ENCODE data around the gene MICAL2.

The MICAL2 gene

DNA sequence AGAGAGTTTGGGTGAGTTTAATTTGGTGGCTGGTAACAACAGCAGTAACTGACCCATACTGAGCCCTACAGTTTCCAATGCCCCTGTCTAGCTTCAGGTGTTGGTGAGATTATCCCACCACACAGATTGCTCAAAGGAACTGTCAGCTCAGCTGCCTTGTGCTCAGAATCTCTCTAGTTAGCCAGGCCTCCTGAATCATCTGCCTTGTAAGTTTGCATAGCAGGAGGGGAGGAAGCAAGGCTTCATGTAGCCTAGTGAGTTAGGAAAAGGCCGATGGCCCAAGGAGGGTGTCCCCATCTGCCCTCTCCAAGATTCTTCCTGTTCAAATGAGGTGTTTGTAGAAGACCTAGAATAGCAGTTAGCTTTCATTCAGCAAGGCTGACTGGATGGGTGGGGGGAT is 74.3 kb downstream of the MICAL2 start:
- H3K9me3 ChIP-seq, result no peaks in the 10 kb centered on the region
- H3K4me1 ChIP-seq, result no peaks in the 10 kb centered on the region
- no peaks in the 10 kb centered on the region for H3K36me3 ChIP-seq
- H3K27me3 ChIP-seq, result no peaks in the 10 kb centered on the region
- DNase-seq, result no peak
- TF ChIP-seq, protein P1, sequence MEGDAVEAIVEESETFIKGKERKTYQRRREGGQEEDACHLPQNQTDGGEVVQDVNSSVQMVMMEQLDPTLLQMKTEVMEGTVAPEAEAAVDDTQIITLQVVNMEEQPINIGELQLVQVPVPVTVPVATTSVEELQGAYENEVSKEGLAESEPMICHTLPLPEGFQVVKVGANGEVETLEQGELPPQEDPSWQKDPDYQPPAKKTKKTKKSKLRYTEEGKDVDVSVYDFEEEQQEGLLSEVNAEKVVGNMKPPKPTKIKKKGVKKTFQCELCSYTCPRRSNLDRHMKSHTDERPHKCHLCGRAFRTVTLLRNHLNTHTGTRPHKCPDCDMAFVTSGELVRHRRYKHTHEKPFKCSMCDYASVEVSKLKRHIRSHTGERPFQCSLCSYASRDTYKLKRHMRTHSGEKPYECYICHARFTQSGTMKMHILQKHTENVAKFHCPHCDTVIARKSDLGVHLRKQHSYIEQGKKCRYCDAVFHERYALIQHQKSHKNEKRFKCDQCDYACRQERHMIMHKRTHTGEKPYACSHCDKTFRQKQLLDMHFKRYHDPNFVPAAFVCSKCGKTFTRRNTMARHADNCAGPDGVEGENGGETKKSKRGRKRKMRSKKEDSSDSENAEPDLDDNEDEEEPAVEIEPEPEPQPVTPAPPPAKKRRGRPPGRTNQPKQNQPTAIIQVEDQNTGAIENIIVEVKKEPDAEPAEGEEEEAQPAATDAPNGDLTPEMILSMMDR (IDR thresholded peaks at IDR 0.05; ENCODE audit: low read depth, low read length), result no peak
- no peak overlapping the region for H3K4me3 ChIP-seq (ENCODE audit: low read depth, low read length)

DNA sequence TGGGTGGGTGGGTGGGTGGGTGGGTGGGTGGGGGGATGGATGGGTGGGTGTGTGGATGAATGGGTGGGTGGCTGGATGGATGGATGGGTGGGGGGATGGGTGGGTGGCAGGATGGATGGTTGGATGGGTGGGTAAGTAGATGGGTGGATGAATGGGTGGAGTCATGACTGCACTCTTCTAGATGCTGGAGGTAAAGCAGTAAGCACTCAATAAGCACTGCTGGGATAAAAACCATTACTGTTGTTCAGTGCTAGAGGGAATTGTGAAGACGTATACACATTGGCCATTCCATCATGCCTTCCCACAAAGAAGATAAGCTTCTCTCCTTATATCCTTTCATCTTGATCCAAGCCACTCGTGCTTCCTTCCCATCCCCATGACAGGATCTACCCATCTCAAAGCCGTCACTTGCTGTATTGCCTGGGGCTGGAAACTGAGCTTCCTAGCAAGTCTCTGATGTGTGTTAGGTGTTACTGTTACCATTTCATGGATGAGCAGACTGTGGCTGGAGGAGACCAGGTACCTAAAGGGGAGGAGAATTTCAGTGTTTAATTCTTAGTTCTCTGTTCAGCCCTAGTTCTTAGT is 74.8 kb downstream of the MICAL2 start:
- Histone ChIP-seq H3K4me3 (ENCODE audit: low read depth, low read length) (no peak overlapping the region), H3K36me3 (no peaks in the 10 kb centered on the region), H3K27me3 (no peaks in the 10 kb centered on the region), H3K9me3 (no peaks in the 10 kb centered on the region), H3K4me1 (no peaks in the 10 kb centered on the region)
- TF ChIP-seq, protein P1 (IDR thresholded peaks at IDR 0.05; ENCODE audit: low read depth, low read length), result no peak
- DNase-seq, result no peak

- Histone ChIP-seq H3K27me3 (no peaks in the 10 kb centered on the region), H3K4me1 (no peaks in the 10 kb centered on the region), H3K36me3 (no peaks in the 10 kb centered on the region), H3K9me3 (no peaks in the 10 kb centered on the region), H3K4me3 (ENCODE audit: low read depth, low read length) (no peak overlapping the region)
- TF ChIP-seq, protein P1 (IDR thresholded peaks at IDR 0.05; ENCODE audit: low read depth, low read length), result no peak
- no peak for DNase-seq
Measured at GRCh38 chr11:12185914-12186313, 75.5 kb downstream of the MICAL2 start.

- Histone ChIP-seq H3K9me3 (no peaks in the 10 kb centered on the region), H3K27me3 (no peaks in the 10 kb centered on the region), H3K36me3 (no peaks in the 10 kb centered on the region), H3K4me1 (no peaks in the 10 kb centered on the region), H3K4me3 (ENCODE audit: low read depth, low read length) (no peak overlapping the region)
- TF ChIP-seq, protein P1 (IDR thresholded peaks at IDR 0.05; ENCODE audit: low read depth, low read length), result no peak
- DNase-seq, result no peak
Measured at GRCh38 chr11:12186701-12187100, 76.3 kb downstream of the MICAL2 start.

GRCh38 chr11:12187399-12187798 is 77.0 kb downstream of the MICAL2 start:
- TF ChIP-seq, protein P1 (IDR thresholded peaks at IDR 0.05; ENCODE audit: low read depth, low read length), result no peak
- Histone ChIP-seq H3K36me3 (no peaks in the 10 kb centered on the region), H3K4me1 (no peaks in the 10 kb centered on the region)

DNA sequence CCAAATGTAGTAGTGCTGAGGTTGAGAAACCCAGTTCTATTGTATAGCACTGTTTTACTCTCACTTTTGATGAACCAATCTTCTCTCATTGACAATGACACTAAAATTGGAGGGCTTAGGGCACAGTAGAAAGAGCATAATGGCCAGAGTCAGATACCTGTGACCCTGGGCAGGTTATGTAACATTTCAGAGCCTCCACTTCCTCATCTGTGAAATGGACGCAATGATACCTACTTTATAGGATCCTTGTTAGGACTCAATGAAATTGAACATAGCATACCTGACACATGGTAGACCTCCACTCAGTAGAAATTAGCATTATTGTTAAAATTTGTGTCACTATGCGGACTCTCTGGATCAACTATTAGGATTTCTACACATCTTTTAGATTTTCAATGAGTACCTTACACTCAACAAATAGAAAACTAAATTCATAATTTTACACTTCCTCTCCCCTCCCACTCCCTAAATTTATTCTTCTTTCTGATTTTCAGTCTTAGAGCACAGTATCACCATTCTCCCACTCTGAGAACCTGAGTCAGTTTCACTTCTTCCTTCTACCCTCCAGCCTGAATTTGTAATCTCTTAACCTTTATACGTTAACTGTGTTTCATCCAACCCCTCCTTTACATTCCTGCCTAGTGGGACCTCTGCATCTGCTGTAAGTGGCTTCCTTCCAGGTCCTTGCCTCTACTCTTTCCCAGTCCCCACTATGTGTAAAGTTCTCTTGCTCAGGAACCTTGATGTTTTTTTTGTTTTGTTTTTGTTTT is 78.3 kb downstream of the MICAL2 start:
- TF ChIP-seq, protein P1 (IDR thresholded peaks at IDR 0.05; ENCODE audit: low read depth, low read length), result no peak
- Histone ChIP-seq H3K27me3 (no peaks in the 10 kb centered on the region), H3K4me3 (ENCODE audit: low read depth, low read length) (no peak overlapping the region), H3K9me3 (no peaks in the 10 kb centered on the region), H3K36me3 (no peaks in the 10 kb centered on the region), H3K4me1 (no peaks in the 10 kb centered on the region)
- no peak for DNase-seq

More at GRCh38 chr11:12187399-12187798, 77.0 kb downstream of the MICAL2 start:
- no peaks in the 10 kb centered on the region for H3K9me3 ChIP-seq
- no peak overlapping the region for H3K4me3 ChIP-seq (ENCODE audit: low read depth, low read length)
- DNase-seq, result no peak
- H3K27me3 ChIP-seq, result no peaks in the 10 kb centered on the region
